Heart left ventricle (tissue), 16 donors: Measurements from ENCODE around the gene DDX42. TPM values are rescaled to one million over a fixed set of nuclear protein-coding genes. Genes with fewer than 3 reads are reported as not detected.

Experiments used
- ATAC-seq, 4 donors: fragments of 200-7000 bp; cut with Tn5 transposase; one replicate each; pipeline ENCODE4 v1.9.1; 2020 to 2022; ENCODE audit warnings: moderate library complexity in 4 of 4, mild to moderate bottlenecking in 3 of 4, moderate number of reproducible peaks in 1 of 4
- DNase-seq, 5 donors: peaks; one replicate each; pipeline ENCODE4 v3.0.0-alpha.2; 2020
- H3K27ac ChIP-seq, 12 donors: fragments of 200-600 bp; sonication (generic) in 4 of 12; one replicate each; pipeline versions ENCODE4 v1.5.0 to v1.8.0; 2016 to 2022; ENCODE audit warnings: mild to moderate bottlenecking in 2 of 12
- H3K27me3 ChIP-seq, 9 donors: fragments of 200-600 bp; sonication (generic) in 2 of 9; one replicate each; pipeline versions ENCODE4 v1.5.1 to v1.8.0; 2016 to 2022; ENCODE audit warnings: mild to moderate bottlenecking in 3 of 9
- H3K36me3 ChIP-seq, 9 donors: fragments of 200-600 bp; sonication (generic) in 2 of 9; one replicate each; pipeline versions ENCODE4 v1.5.0 to v1.8.0; 2018 to 2022; ENCODE audit warnings: mild to moderate bottlenecking in 2 of 9
- H3K4me1 ChIP-seq, 12 donors: fragments of 200-600 bp; sonication (generic) in 4 of 12; one replicate each; pipeline versions ENCODE4 v1.5.0 to v1.8.0; 2016 to 2022; ENCODE audit warnings: mild to moderate bottlenecking in 3 of 12
- H3K4me3 ChIP-seq, 12 donors: fragments of 200-600 bp; sonication (generic) in 4 of 12; one replicate each; pipeline versions ENCODE4 v1.5.0 to v1.8.0; 2017 to 2022; ENCODE audit warnings: mild to moderate bottlenecking in 9 of 12, moderate library complexity in 4 of 12
- H3K9me3 ChIP-seq, 12 donors: fragments of 200-600 bp; sonication (generic) in 4 of 12; one replicate each; pipeline versions ENCODE4 v1.5.0 to v1.8.0; 2016 to 2022; ENCODE audit warnings: mild to moderate bottlenecking in 1 of 12
- POLR2A ChIP-seq, 2 donors: fragments of 450-650 bp; IDR thresholded peaks; one replicate each; pipeline ENCODE4 v1.6.1; 2017; ENCODE audit warnings: antibody characterized with exemption in 2 of 2, mild to moderate bottlenecking in 2 of 2, moderate library complexity in 2 of 2
- WGBS, 4 donors: extraction: QIAGEN DNeasy Blood & Tissue Kit in 2 of 4; methylation state at CpG; one replicate each; pipeline versions ENCODE4 v1.1.5 to v1.1.7; 2013 to 2018; 5-methylcytosine and 5-hydroxymethylcytosine counted together
- intact Hi-C, 10 donors: fragments of 100-400 bp; cut with DNase I; formaldehyde crosslinking; loops; one replicate each; pipeline versions ENCODE4 v1.11.1 to v1.14.2; 2022
- polyA plus RNA-seq, 2 donors: library from polyadenylated mRNA; stranded (reverse); fragments of 200-250 nt; gene quantifications; one replicate each; pipeline ENCODE4 v1.2.3, GENCODE V29; 2013
- total RNA-seq, 9 donors: library from RNA; depleted of rRNA in 2 of 9; stranded (reverse); fragments of >200 nt in 2 of 9; fragmentation: NEBNext Ultra II Directional in 3 of 9; extraction: Animal tissue kit (Norgen Biotek cat#: 25700) in 3 of 9; gene quantifications; one replicate each; pipeline versions ENCODE4 v1.1.0 to v1.2.4, GENCODE V29; 2016 to 2023
- TF ChIP-seq, protein P1 (sequence below), 12 donors: fragments of 200-600 bp; sonication (generic) in 4 of 12; IDR thresholded peaks; one replicate each; pipeline versions ENCODE4 v1.5.0 to v1.8.0; 2018 to 2022; ENCODE audit warnings: antibody characterized with exemption in 12 of 12, mild to moderate bottlenecking in 5 of 12
- donor health status: ischemic (EF 13 %, LVEDD 7.1; RV severe dilation, severe dysfunction).
- donor health status: healthy with polysubstance abuse.
- donor health status: DM: no; HTN: yes; CAD: no.
- donor health status: DM: no; HTN: no; CAD: no.
- donor health status: ischemic (EF 25% LVEDD 6.9; RV normal size, moderate dysfunction).
- donor health status: ischemic (EF 25% LVEDD 5.7; RV mildly dilated, moderate dysfunction).
- donor health status: healthy.
- donor health status: DM: yes; HTN: yes; CAD: no.
- donor health status: ischemic (EF 35%, LVEDD 5.7; RV mildly dilated, moderate dysfunction).
- donor health status: nonischemic (EF 11% LVEDD 7.7; RV severe dilation, severe dysfunction).
- donor health status: DM: yes; HTN: yes; CAD: no.
- donor health status: PGD.
- donor health status: ischemic (EF 29% LVEDD 5.4; RV normal size, mild dysfunction).
- donor health status: nonischemic (EF 23%, LVEDD 6.1; RV moderate dilation, normal function).

DDX42 gene
- total and polyA plus RNA-seq, 11 donors = 30.1 to 75.0 (median 56.8) TPM

DNA sequence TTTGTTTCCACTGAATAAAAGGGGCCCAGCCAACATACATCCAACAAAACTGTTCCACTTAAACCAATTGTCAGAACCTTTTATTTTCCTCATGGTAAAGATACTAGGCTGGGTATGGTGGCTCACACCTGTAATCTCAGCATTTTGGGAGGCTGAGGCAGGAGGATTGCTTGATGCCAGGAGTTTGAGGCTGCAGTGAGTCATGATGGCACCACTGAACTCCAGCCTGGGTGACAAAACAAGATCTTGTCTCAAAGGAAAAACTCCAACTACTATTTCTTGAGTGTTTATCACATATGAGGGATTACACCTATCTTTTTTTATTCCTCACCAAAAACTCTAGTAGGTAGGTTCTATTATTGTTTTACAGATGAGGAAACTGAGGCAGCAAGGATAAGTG lies 48.6 kb downstream of the DDX42 start:
- Histone ChIP-seq H3K9me3 (no peaks in the 10 kb centered on the region), H3K4me3 (no peak overlapping the region), H3K4me1 (peaks cover 2 to 24% (median 11%) of the 10 kb centered on the region in 12 donors), H3K36me3 (peaks cover 0 to 84% (median 83%) of the 10 kb centered on the region in 9 donors), H3K27ac (no peak overlapping the region), H3K27me3 (no peaks in the 10 kb centered on the region)
- DNase-seq = no peak
- TF ChIP-seq POLR2A (IDR thresholded peaks at IDR 0.05) = no peak
- TF ChIP-seq, protein P1, sequence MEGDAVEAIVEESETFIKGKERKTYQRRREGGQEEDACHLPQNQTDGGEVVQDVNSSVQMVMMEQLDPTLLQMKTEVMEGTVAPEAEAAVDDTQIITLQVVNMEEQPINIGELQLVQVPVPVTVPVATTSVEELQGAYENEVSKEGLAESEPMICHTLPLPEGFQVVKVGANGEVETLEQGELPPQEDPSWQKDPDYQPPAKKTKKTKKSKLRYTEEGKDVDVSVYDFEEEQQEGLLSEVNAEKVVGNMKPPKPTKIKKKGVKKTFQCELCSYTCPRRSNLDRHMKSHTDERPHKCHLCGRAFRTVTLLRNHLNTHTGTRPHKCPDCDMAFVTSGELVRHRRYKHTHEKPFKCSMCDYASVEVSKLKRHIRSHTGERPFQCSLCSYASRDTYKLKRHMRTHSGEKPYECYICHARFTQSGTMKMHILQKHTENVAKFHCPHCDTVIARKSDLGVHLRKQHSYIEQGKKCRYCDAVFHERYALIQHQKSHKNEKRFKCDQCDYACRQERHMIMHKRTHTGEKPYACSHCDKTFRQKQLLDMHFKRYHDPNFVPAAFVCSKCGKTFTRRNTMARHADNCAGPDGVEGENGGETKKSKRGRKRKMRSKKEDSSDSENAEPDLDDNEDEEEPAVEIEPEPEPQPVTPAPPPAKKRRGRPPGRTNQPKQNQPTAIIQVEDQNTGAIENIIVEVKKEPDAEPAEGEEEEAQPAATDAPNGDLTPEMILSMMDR (IDR thresholded peaks at IDR 0.05) = no peak
- no peak for ATAC-seq
- intact Hi-C loops = loop anchor here in 4 of 10 donors (5.0 to 10.0 kb wide), 3 partner anchors 45 to 682 kb away; partner anchors contain the start of genes CCDC47 (in 2 of the 4), DDX42 (in 2 of the 4), CEP95 (in 1 of the 4) and DDX5 (in 1 of the 4)

DNA sequence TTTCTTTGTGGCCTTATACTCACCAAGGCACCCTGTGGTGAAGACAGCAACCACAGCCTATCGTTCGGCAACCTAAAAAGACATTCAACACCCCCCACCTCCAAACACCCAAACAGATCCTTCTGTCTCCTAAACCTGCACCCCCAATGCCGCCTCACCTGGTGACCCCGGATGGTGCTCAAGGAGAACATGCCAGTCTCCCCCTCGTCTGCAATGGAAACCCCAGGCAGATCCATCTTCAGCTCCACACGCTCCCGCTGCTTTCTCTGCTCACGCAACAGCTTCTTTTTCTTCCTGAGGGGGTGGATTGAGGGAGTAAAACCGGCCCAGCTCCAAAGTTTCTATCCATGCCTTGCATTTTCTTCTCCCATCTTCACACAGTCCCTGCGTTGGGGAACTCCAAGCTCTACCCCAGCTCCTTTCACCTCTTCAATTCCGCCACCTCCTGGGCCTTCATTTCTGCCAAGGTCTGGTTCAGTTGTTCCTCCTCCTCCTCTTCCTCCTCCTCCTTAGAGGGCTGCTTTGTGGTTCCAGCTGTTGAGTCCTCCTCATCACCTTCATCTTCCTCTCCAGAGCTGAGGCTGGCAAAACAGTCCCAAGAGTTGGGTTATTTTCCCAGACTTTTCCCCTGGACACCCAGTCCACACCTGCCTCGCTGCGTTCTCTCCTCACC lies 49.8 kb downstream of the DDX42 start:
- H3K9me3 ChIP-seq = no peaks in the 10 kb centered on the region
- no peak for DNase-seq
- WGBS, 4 donors = 93 to 94% (median 94%) methylated on average over 13 of the region's 13 CpGs
- H3K4me3 ChIP-seq = no peak overlapping the region
- intact Hi-C loops = loop anchor here in 4 of 10 donors (5.0 to 10.0 kb wide), 3 partner anchors 46 to 681 kb away; partner anchors contain the start of genes CCDC47 (in 2 of the 4), DDX42 (in 2 of the 4), CEP95 (in 1 of the 4) and DDX5 (in 1 of the 4)
- TF ChIP-seq, protein P1 (IDR thresholded peaks at IDR 0.05) = no peak
- no peak for TF ChIP-seq POLR2A (IDR thresholded peaks at IDR 0.05)
- ATAC-seq = no peak
- H3K4me1 ChIP-seq = peaks cover 2 to 35% (median 21%) of the 10 kb centered on the region in 12 donors
- no peaks in the 10 kb centered on the region for H3K27me3 ChIP-seq
- H3K36me3 ChIP-seq = peaks cover 0 to 75% (median 70%) of the 10 kb centered on the region in 9 donors
- H3K27ac ChIP-seq = no peak overlapping the region

DNA sequence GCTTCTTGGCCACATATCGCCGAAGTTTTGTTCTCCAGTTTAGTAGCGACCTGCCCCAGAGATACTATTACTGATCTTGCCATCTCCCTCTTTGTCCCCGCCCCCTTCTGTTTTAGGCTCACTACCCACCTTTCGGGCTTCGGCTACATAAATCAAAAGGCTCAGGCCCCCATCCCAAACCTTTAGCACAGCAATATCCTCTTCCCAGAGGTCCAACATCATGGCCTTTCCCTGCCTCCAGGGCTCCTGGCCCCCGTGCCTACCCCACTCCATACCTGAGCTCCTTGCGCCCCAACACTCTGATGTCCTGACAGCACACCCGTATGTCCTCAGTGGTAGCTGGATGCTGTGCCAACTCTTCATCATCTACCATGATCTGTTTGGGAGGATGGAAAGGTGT lies 50.4 kb downstream of the DDX42 start:
- TF ChIP-seq POLR2A (IDR thresholded peaks at IDR 0.05) = no peak
- TF ChIP-seq, protein P1 (IDR thresholded peaks at IDR 0.05) = no peak
- WGBS, 4 donors = 93 to 95% (median 95%) methylated on average over 9 of the region's 9 CpGs
- no peak overlapping the region for H3K4me3 ChIP-seq
- intact Hi-C loops = loop anchor here in 4 of 10 donors (5.0 to 10.0 kb wide), 3 partner anchors 47 to 680 kb away; partner anchors contain the start of genes CCDC47 (in 2 of the 4), DDX42 (in 2 of the 4), CEP95 (in 1 of the 4) and DDX5 (in 1 of the 4)
- H3K27ac ChIP-seq = no peak overlapping the region
- H3K9me3 ChIP-seq = no peaks in the 10 kb centered on the region
- DNase-seq = no peak
- H3K4me1 ChIP-seq = peaks cover 2 to 41% (median 26%) of the 10 kb centered on the region in 12 donors
- H3K27me3 ChIP-seq = no peaks in the 10 kb centered on the region
- ATAC-seq = no peak
- peaks cover 0 to 75% (median 68%) of the 10 kb centered on the region in 9 donors for H3K36me3 ChIP-seq

DNA sequence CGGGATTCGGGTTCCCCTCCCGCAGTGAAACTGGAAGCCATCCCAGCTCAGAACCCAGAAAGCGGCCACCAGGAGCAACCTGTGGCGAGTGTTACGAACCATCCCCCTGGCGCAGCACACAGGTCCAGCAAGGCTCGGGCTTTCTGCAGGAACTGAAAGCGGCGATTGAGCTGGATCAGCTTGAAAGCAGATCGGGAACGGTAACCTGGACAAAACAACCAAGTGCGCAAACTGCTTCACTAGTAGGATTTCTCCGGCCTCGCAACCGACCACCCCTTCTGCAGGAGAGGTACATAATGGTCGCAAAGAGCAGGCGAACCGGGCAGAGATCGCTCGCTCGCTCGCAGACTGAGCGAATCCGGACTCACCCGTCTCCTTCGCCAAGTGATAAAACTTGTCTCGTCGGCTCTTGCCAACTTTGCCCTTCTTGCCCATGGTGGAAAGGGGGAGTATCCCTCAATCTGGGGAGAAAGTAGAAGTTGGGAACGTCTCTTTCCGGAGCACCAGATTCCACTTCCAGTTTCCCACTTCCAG lies 52.6 kb downstream of the DDX42 start:
- intact Hi-C loops = loop anchor here in 6 of 10 donors (1.0 to 10.0 kb wide), 5 partner anchors 16 to 678 kb away; partner anchors contain the start of genes CCDC47 (in 3 of the 6), DDX42 (in 3 of the 6), SMARCD2 (in 3 of the 6) and CEP95 (in 1 of the 6)
- Histone ChIP-seq H3K4me3 (peak overlapping the region; percentile 63 to 96 (median 86)), H3K27ac (peak overlapping the region; percentile 90 to 98 (median 96)), H3K9me3 (no peaks in the 10 kb centered on the region), H3K27me3 (no peaks in the 10 kb centered on the region), H3K4me1 (peaks cover 2 to 36% (median 25%) of the 10 kb centered on the region in 12 donors), H3K36me3 (peaks cover 0 to 76% (median 68%) of the 10 kb centered on the region in 9 donors)
- WGBS, 4 donors = 0 to 1% (median 0%) methylated on average over 28 to 31 of the region's 31 CpGs
- DNase-seq = peak in 1 of 5 donors; percentile 12
- TF ChIP-seq, protein P1 (IDR thresholded peaks at IDR 0.05) = no peak
- TF ChIP-seq POLR2A (IDR thresholded peaks at IDR 0.05) = no peak
- peak; percentile 2 to 11 (median 4) for ATAC-seq
